GM19397 (cell line): ENCODE results near the gene AHR.

Experiments
- ATAC-seq: cut with Tn5 transposase; IDR thresholded peaks from one replicate; pipeline ENCODE4 v1.9.1; 2021; ENCODE audit warnings: mild to moderate bottlenecking, moderate library complexity; ENCODE audit not compliant: unreplicated experiment

The AHR gene

DNA sequence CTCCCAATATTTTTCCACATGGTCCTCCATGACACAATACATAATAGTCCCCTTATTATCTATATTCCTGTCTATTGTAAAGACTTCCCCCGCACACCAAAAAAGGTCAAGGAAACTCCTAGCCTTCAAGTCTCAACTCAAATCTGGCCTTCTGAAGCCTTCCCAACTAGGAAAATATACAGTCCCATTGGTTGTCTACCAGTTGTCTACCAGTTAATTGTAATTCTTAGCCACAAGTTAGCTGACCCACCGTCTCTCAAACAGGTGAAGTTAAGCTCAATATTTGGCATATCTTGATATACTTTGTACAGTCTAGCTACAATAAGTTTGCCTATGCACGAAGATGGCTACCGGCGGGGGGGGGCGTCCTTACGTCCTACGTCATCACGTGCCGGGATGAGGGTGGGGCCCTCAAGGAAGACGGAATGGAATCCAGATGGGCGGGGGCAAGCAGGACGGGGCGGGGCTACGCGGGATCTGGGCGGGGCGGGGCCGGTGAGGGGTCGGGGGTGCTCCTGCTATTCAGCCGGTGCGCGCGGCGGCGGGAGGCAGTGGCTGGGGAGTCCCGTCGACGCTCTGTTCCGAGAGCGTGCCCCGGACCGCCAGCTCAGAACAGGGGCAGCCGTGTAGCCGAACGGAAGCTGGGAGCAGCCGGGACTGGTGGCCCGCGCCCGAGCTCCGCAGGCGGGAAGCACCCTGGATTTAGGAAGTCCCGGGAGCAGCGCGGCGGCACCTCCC is at the start of gene AHR:
Gene AHR (plus strand): TSS at position 551 of the 738 bp plus-strand sequence. CDS start 613 bp downstream, outside the sequence.
- ATAC-seq, result peak; percentile 77

- no peak for ATAC-seq
These were observed 44.6 kb upstream of the AHR start for GRCh38 chr7:17253885-17254284.

DNA sequence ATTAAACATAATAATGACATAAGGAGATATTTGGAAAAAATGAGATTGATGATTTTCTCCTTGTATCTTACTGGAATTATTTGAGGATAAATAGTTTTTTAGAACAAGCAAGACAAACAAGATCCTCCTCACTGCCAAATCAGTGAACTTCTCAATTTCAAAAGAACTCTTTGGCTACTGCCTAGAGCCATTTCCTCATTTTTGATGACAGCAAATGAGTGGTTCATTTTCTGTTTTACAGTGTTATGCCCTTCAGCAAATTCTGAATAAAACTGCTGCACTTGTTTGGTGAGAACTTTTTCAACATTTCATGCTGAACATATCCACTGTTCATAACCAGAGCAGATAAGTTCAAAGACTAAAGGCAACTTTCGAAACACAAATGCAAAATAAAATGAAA is 42.5 kb upstream of the AHR start:
- ATAC-seq, result no peak

DNA sequence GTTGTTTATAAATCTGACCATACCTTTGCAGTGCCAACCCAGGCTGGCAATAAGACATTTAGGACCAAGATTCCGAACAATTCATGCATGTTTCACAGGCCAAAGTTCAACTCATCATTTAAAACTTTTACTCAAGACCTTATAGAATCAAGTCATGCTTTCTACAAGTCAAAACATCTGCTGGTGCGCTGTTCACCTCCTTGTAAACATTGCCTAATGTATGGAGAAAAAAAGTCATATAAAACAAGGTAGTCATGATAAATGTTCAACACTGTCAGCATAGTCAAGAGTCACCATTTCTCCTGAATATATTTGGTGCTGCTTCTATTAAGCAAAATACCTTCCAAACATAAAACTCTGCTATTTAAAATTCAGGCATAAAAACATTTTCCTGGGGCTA is 42.1 kb upstream of the AHR start:
- no peak for ATAC-seq

DNA sequence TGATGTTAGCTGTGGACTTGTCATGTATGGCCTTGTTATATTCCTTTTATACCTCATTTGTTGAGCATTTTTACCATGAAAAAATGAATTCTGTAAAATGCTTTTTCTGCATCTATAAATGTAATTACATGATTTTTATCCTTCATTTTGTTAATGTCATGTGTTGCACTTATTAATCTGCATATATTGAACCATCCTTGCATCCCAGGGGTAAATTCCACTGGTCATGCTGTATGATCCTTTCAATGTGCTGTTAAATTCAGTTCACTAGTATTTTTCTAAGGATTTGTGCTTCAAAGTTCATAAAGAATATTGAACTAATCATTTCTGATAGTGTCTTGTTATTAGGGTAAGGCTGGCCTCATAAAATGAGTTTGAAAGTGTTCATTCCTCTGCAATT is 31.9 kb upstream of the AHR start:
- ATAC-seq, result no peak

GRCh38 chr7:17269341-17270221 is 28.9 kb upstream of the AHR start:
- ATAC-seq, result no peak

DNA sequence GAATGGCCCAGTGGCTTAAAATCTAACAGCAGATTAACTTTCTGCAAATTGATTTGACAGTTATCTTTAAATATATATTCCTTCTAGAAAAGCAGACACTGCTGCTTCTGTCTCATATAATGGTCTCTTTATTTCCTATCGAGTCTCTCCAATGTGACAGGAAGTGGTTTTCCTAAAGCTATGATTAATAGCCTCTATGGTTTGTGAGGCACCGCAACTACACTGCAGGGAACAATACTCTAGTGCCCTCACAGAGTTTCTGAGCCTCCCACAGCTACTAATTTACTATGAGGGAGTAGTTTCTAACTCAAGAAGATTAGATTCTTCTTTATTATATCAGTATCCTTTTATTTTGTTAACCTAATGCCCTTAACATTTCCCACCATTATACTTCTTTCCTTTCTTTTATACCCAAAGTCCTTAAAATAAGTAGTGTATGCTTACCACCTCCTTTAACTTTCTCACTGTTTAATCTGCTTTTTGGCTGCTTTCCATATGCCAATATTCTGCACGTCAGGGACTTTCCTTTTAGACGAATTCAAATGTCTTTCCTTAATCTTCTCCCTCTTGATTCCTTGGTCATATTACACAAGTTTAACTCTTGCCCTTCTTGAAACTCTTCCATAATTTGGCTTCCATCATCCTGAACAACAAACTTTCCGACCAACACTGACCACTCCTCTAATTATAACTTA is 23.8 kb upstream of the AHR start:
- ATAC-seq, result no peak

DNA sequence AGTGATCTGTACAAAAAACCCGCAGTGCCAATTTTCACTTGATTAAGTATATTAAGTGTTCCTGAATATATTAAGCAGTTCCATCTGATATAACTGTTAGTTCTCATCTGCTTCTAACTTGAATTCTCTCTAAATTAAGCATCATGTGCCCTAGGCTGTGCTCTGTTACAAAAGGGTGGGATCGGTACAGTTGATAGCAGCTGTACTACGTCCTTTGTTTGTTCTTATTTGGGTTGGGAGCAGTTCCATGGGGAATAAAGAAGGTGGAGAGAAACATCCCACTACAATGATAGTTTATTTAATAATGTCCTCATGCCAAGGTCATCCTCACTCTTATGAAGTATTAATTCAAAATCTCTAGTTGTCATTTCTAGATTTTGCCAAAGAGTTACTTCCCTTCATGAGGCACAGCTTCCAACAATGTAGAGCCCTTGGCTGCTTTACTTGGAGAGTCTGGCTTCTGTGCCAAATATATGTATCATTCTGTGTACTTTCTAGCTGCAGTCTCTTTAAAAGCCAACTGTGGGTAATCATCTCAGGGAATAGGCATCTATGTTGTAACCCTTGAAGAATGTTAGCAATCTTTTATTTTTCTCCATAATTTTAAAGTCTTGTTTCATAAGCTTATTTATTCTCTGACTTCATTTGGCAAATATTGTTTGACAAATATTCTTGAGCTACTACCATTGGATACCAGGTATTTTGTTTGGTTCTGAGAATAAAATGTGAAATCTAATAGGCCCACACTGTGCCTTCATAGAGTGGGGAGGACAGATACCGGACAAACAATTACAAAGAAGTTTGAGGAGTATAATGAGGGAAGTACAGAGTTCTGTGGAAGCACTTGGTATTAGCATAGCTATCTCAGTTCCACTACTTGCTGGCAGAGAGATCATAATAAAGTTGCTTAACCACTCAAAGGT is 22.4 kb upstream of the AHR start:
- no peak for ATAC-seq

- ATAC-seq, result no peak
These were observed 19.4 kb upstream of the AHR start for GRCh38 chr7:17279061-17279460.

GRCh38 chr7:17289074-17289645 is 9.3 kb upstream of the AHR start:
- no peak for ATAC-seq

GRCh38 chr7:17292843-17293242 is 5.6 kb upstream of the AHR start:
- no peak for ATAC-seq

GRCh38 chr7:17293481-17293880 is 5.0 kb upstream of the AHR start:
- no peak for ATAC-seq

GRCh38 chr7:17297243-17297642 is 1.2 kb upstream of the AHR start:
- ATAC-seq, result no peak

DNA sequence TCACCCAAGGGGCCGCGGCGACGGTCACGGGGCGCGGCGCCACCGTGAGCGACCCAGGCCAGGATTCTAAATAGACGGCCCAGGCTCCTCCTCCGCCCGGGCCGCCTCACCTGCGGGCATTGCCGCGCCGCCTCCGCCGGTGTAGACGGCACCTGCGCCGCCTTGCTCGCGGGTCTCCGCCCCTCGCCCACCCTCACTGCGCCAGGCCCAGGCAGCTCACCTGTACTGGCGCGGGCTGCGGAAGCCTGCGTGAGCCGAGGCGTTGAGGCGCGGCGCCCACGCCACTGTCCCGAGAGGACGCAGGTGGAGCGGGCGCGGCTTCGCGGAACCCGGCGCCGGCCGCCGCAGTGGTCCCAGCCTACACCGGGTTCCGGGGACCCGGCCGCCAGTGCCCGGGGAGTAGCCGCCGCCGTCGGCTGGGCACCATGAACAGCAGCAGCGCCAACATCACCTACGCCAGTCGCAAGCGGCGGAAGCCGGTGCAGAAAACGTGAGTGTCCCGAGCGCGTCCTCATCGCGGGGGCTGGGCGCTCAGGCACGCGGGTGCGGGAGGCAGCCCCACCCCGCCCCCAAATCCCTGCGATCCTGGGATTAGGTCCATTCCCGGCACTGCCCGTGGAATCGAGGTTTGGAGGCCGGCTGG is 509 bp downstream of the AHR start:
- peak; percentile 42 for ATAC-seq

- ATAC-seq, result peak; percentile 6
These were observed 1.1 kb downstream of the AHR start for GRCh38 chr7:17299483-17299991.

DNA sequence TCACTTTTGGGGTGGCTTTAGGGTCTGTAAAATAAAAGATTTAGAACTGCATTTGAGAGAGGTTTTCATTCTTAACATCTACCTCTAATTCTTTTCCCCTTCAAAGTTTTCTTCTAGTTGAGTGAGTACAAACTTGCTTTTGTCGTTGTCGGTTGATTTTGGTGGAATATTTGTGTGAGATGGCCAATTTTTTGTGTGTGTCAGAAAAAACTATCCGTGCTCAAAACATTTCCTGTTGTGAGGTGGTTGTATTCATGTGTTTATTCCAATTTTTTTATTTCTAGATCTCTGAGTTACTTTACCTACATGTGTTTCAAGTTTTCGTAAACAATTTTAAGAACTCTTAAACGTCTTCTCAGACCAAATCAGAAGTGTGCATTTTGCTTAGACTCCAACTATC is 1.6 kb downstream of the AHR start:
- ATAC-seq, result no peak

GRCh38 chr7:17300437-17300836 is 2.0 kb downstream of the AHR start:
- ATAC-seq, result no peak

DNA sequence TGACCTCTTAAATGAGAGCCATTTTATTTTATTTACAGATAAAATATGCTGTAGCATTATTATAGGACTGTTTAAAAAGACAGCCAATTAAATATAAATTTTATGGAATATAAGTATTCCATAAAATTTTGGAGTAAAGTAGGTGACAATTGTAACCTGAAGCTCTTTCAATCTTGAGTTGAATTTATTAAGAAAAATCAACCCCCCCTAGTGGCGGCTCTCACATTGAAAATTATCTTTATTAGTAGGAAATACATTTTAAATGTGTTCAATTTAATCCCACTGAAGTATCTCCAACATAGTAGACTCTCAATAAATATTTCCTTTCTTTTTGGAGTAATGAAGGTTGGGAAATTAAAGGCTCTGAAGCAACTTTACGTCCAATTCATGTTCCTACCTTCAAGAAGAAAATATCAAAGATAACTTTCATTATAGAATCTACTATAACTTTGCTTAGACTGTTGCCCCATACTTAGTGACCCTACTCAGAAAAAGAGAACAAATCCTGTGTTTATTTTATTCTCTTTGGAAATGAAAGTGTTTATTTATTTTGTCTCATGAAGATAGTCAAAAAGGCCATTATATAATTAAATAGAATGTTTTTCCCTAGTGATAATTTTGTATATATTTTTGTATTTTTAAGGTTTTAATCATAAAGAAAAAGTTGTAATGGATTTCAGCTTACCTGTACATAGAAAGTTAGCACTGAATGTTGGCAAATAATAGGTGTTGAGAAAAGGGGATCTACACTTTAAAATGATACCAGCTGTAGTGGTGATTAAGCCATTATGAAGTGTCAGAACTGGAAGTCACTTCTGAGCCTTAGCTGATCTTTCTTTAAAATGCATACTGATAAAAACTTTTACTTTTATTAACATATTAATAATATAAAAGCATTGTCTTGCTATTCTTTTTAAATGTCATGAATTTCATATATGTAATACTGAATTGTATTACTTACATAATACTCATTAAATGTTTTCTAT is 3.3 kb downstream of the AHR start:
- ATAC-seq, result no peak
